Rectal smooth muscle tissue (tissue), 1 donor: ENCODE data around the gene EWSR1.

Experiments used
- H3K27ac ChIP-seq: one replicate; pipeline ENCODE4 v1.7.0; 2013; ENCODE audit warnings: low read depth, low read length, inconsistent platforms
- H3K27me3 ChIP-seq: one replicate; pipeline ENCODE4 v1.7.0; 2013; ENCODE audit warnings: low read length; ENCODE audit not compliant: control insufficient read depth, insufficient read depth
- H3K36me3 ChIP-seq: one replicate; pipeline ENCODE4 v1.7.0; 2013; ENCODE audit warnings: low read length; ENCODE audit not compliant: control insufficient read depth, insufficient read depth
- H3K4me1 ChIP-seq: one replicate; pipeline ENCODE4 v1.7.0; 2013; ENCODE audit warnings: low read length; ENCODE audit not compliant: control insufficient read depth, insufficient read depth
- H3K4me3 ChIP-seq: one replicate; pipeline ENCODE4 v1.7.0; 2013; ENCODE audit warnings: low read length
- H3K9ac ChIP-seq: one replicate; pipeline ENCODE4 v1.7.0; 2013; ENCODE audit warnings: low read length

EWSR1 gene

DNA sequence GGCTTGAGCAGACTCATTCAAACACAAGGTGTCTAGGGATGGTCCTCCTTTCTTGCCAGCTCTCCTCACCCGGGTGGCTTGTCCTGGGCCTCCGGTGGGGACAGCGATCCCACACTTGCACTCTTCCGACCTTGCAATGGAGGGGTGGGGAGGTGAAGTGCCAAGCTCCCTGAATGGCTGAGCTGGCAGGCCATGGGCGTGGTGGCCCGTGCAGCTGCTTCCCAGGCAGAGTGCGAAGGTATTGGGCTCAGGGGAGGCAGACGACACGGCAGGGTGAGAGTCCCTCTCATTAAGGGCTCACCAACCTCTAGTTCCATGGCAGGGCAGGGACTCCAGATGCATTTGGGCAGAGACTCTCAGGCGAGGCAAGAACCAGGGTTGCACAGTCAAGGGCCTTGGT is 58.4 kb downstream of the EWSR1 start:
- Histone ChIP-seq H3K4me1 (no peaks in the 10 kb centered on the region), H3K36me3 (peaks cover 17% of the 10 kb centered on the region), H3K27me3 (no peaks in the 10 kb centered on the region), H3K27ac (no peak overlapping the region), H3K9ac (no peak overlapping the region), H3K4me3 (no peak overlapping the region)

DNA sequence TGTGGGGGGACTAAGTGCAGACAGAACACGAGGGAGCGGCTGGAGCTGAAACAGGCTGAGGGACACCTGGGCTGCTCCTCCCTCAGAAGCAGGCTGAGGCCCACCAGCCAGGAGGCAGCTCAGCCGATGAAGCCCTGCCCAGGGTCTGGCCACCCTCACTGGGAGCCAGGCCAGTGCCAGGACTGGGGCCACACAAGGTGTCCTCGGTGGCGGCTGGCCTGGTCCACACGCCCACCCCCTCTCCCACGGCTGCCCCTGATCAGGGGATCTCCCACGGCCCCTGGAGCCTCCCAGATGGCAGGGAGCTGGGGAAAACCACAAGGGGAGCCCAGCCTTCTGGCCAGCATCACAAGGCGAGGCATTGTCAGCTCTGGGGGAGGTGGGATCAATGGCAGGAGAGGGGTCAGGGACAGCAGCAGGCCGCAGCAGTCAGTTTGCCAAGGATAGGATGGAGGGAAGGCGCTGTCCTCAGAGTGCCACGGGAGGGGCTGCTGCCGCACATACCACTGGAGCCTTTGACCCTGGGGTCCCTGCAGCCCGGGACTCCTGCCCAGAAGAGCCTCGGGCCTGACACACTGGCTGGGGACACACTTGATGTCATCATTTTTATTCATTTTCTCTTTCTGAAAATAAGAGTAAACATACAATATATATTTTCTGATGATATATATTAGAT is 59.2 kb downstream of the EWSR1 start:
- Histone ChIP-seq H3K27me3 (no peaks in the 10 kb centered on the region), H3K4me3 (no peak overlapping the region), H3K4me1 (no peaks in the 10 kb centered on the region), H3K27ac (no peak overlapping the region), H3K9ac (no peak overlapping the region), H3K36me3 (peaks cover 24% of the 10 kb centered on the region)

DNA sequence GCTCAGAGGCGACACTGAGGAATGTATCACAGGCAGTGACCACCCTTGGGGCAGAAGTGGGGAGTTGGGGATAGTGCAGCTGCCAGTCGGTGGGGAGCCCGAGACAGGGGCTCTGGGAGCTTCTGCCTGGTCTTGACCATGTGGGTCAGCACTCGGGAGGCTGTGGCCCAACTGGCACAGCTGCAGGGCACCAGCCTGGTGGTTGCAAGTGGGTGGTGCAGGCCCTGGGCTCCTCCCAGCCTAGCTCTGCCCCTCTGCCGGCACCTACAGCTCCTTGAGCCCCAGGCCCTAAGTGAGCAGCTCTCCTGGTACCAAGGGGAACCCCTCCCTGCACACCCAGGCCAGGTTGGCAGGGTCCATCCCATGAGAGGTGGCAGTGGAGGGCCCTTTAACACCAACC is 60.0 kb downstream of the EWSR1 start:
- H3K27me3 ChIP-seq: no peaks in the 10 kb centered on the region
- peaks cover 27% of the 10 kb centered on the region for H3K36me3 ChIP-seq
- no peak overlapping the region for H3K9ac ChIP-seq
- no peak overlapping the region for H3K27ac ChIP-seq
- no peak overlapping the region for H3K4me3 ChIP-seq
- H3K4me1 ChIP-seq: no peaks in the 10 kb centered on the region

DNA sequence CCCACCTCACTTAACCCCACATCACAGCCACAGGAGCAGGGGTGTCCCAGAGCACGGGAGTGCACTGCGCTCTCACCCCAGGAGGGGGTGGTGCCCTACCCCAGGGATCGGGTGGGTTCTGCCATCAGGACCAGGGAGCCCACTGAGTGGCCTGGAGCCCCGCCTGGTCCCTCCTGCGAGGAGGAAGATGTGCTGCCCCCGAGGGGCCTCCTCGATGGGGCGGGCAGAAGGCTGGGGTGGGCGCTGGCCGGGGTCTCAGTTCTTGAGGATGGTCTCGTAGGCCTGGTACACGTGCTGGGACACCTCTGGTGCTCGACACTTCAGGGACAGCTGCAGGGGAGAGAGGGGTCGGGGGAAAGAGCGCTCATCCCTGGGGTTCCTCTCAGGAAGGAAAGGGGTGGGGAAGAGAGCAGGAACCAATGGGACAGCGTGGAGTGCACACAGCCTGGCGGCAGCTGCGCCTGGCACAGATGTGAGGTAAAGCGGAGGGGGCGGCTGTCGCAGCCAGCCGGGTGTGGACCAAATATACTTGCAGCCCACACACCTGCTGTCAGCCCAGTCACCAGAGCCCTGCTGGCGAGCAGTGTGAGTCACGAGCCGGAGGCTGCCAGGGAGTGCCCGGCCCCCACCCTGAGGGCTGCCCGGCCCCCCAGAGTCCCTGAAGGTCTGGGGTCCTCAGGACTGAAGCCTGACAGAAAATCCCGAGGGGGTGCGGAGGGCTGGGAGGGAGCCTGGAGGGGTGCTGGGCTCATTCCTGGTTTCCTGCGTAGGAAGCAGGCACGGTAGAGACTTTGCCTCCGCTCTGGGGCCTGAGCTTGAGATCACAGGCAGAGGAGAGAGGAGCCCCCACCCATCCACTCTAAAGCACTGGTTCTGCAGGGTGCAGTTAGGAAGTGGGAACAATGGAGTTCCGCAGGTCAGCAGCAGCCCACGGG is 60.8 kb downstream of the EWSR1 start:
- no peak overlapping the region for H3K27ac ChIP-seq
- H3K27me3 ChIP-seq: no peaks in the 10 kb centered on the region
- peaks cover 27% of the 10 kb centered on the region for H3K36me3 ChIP-seq
- H3K9ac ChIP-seq: no peak overlapping the region
- H3K4me1 ChIP-seq: no peaks in the 10 kb centered on the region
- H3K4me3 ChIP-seq: no peak overlapping the region

DNA sequence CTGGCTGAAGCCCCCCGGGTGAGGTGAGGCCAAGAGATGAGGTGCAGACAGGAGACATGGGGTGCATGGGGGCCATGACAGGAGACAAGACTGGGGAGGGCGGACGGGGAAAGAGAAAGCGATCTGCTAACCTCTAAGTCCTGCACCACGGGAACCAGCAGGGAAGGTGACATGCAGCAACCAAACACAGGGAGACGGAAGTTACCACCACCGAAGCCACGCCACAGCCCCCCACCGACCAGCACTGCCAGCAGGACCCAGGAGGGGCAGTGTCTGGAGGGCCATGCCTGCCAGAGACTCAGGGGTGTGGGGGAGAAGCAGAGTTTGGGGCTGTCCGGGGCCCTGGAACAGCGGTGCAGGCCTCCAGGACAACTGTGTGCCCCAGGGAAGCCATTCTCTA is 61.5 kb downstream of the EWSR1 start:
- Histone ChIP-seq H3K4me1 (no peaks in the 10 kb centered on the region), H3K27me3 (no peaks in the 10 kb centered on the region), H3K4me3 (no peak overlapping the region), H3K27ac (no peak overlapping the region), H3K9ac (no peak overlapping the region), H3K36me3 (peaks cover 30% of the 10 kb centered on the region)

DNA sequence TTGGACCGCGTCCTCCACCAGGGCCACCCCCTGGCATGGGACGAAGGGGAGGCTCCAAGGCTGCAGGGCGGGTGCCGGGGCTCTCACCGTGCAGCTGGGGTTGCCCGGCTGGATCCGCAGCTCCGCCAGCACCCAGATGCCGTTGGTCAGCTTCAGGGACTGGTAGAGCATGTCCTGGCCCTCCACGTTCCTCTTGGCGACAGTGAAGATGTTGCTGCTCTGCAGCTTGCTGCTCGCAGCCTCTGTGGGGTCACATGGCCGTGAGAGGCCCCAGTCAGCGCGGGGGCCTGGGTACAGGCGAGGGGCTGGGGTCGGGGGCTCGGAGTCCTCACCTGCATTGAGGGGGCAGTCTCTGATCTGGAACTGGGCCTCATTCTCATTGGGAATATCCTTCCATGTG is 62.2 kb downstream of the EWSR1 start:
- H3K4me1 ChIP-seq: no peaks in the 10 kb centered on the region
- H3K27ac ChIP-seq: no peak overlapping the region
- H3K27me3 ChIP-seq: no peaks in the 10 kb centered on the region
- H3K36me3 ChIP-seq: peaks cover 30% of the 10 kb centered on the region
- no peak overlapping the region for H3K9ac ChIP-seq
- H3K4me3 ChIP-seq: no peak overlapping the region

DNA sequence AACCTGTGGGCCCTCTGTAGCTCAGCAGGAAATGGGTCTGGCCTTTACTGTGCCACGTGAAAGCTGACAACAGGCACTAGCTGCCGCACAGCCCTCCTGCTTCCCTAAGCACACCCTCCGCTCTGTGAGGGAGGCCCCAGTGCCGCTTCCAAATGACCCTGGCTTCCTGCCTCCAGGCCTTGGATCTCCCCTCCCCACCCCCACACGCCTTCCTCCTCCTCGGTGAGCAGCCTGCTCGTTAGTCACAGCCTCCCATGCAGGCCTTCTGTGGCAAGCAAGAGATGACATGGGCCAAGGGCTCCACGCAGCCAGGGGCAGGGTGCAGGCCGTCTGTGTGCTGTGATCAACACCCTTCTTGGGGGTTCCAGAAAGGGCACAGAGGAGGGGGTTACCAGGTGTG is 62.7 kb downstream of the EWSR1 start:
- H3K36me3 ChIP-seq: peaks cover 30% of the 10 kb centered on the region

DNA sequence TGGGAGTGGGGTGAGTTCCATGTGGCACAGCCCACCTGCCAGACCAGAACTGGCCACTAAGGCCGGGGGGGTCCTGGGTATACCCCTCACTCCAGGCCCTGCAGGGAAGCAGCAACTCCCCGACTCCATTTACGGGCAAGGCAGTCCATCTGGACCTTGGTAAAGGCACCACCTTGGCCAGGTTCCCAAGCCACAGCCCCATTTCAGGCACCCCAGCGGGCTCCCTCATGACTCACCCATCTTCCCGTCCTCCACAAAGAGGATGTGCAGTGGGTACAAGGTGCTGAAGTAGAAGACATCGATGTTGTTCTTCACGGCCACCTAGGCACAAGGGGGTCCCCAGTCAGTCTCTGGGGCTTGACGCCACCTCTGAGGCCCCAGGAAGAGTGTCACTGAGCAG is 63.1 kb downstream of the EWSR1 start:
- Histone ChIP-seq H3K4me1 (no peaks in the 10 kb centered on the region), H3K4me3 (no peak overlapping the region), H3K9ac (no peak overlapping the region), H3K27ac (no peak overlapping the region), H3K27me3 (no peaks in the 10 kb centered on the region), H3K36me3 (peaks cover 33% of the 10 kb centered on the region)

More for the DNA sequence above, 62.7 kb downstream of the EWSR1 start:
- Histone ChIP-seq H3K4me3 (no peak overlapping the region), H3K9ac (no peak overlapping the region), H3K27ac (no peak overlapping the region), H3K4me1 (no peaks in the 10 kb centered on the region), H3K27me3 (no peaks in the 10 kb centered on the region)

DNA sequence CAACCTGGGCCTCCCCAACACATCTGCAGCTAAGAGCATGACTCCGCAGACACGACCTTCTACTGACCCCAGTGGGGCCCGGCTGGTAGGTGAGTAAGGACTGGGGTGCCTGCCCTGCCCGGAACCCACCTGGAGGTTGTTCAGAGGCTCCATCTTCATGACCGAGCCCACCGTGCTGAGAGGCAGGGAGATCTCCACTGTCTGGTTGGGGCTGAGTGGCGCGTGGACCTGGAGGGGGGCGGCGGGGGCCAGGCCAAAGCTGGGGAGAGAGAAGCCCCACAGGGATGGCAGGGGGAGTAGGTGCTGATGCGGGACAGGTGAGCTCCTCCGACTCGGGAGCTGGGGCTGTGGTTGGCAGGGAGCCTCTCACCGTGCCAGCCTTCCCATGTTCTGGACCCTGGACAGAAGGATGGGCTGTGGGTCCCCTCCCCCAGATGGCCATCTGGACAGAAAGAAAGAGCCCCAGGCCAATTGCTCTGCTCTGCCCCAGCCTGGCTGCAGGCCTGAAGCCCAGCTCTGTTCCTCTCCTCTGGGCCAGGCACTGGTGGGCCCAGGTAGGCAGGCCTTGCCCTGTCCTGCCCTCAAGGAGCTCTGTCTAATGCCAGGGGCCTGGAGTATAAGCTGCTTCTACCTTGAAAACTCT is 63.7 kb downstream of the EWSR1 start:
- H3K36me3 ChIP-seq: peaks cover 34% of the 10 kb centered on the region
- no peaks in the 10 kb centered on the region for H3K27me3 ChIP-seq
- H3K4me1 ChIP-seq: no peaks in the 10 kb centered on the region
- H3K27ac ChIP-seq: no peak overlapping the region
- H3K4me3 ChIP-seq: no peak overlapping the region
- no peak overlapping the region for H3K9ac ChIP-seq

DNA sequence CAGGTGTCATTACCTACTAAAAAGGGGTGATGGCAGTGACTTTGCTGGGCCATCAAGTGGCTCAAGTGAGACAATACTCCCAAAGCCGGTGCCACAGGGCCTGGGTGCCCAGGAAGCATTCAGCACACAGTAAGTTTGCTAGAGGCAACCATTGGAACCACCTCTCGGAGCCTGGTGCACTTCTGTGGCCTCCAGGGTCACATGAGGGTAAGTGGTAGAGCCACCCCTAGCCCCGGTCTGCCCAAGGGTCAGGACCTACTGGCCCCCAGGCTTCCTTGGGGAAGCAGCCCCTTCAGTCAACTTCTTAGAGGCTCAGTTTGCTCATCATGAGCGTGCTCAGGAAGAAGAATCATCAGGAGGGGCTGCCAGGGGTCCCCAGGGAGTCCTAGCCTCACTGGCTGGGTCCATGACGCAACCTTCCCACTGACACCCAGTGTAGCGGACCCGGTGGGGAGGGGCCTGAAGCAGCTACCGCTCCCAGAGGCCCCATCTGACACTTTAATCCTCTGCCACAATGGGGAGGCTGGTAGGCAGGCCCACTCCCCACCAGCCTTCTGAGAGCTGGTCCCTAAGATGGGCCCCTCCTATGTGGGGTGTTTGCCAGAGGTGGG is 64.9 kb downstream of the EWSR1 start:
- H3K4me3 ChIP-seq: no peak overlapping the region
- H3K27me3 ChIP-seq: no peaks in the 10 kb centered on the region
- H3K4me1 ChIP-seq: no peaks in the 10 kb centered on the region
- no peak overlapping the region for H3K9ac ChIP-seq
- H3K36me3 ChIP-seq: peaks cover 34% of the 10 kb centered on the region
- no peak overlapping the region for H3K27ac ChIP-seq

DNA sequence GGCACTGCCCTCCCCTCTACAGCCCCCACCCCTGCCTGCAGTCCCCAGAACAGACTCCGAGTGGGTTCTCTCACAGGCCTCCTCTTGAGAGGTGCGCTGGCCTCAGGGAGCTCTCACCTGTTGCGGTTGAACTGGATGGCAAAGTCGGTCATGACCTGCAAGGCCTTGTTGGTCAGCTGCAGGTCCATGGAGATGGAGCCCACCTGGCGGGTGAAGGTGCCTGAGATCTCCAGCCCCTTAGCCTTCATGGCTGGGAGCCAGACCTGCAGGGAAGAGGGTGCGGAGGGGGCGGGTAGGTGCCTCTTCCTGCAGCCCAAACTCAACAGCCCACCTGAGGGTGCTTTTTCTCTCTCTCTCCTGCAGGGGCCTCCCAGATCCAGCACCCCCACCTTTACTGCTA is 66.1 kb downstream of the EWSR1 start:
- H3K27me3 ChIP-seq: no peaks in the 10 kb centered on the region
- H3K9ac ChIP-seq: no peak overlapping the region
- H3K4me3 ChIP-seq: no peak overlapping the region
- H3K36me3 ChIP-seq: peaks cover 37% of the 10 kb centered on the region
- no peak overlapping the region for H3K27ac ChIP-seq
- no peaks in the 10 kb centered on the region for H3K4me1 ChIP-seq

DNA sequence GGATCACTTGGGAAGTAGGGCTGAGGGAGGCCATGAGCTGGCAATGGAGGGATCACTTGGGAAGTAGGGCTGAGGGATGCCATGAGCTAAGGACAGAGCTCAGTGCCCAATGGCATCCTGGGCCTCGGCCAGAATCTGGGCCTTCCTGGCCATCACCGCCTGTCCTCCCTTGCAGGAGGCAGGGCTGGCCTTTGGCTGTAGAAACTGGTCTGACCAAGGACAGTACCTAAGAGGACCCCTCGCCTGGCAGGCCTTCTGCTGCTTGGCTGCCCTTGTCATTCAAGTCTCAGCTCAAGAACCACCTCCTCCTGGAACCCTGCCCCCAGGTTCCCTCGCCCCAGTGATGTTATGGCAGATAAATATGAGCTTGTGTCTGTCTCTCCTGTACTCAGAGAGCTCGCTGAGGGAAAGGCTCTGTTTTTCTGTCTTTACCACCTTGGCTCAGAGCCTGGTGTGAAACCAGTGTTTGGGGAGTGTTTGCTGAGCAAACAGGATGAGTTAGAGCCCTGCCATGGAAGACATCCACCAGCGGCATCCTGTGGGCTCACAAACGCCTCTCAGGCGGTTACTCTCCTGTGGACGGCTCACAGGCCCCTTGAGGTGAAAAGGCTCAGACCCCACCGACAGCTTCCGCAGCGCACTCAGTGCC is 66.8 kb downstream of the EWSR1 start:
- H3K36me3 ChIP-seq: peaks cover 43% of the 10 kb centered on the region
- no peaks in the 10 kb centered on the region for H3K4me1 ChIP-seq
- no peak overlapping the region for H3K9ac ChIP-seq
- no peaks in the 10 kb centered on the region for H3K27me3 ChIP-seq
- no peak overlapping the region for H3K27ac ChIP-seq
- H3K4me3 ChIP-seq: no peak overlapping the region
